ENCODE measurements around the gene EMCN.
"Not testable (repeated sequence)": the region's sequence is repeated elsewhere in the genome, so short reads cannot be mapped to it uniquely, and the experiment has no call there.

Gene EMCN, protein sequence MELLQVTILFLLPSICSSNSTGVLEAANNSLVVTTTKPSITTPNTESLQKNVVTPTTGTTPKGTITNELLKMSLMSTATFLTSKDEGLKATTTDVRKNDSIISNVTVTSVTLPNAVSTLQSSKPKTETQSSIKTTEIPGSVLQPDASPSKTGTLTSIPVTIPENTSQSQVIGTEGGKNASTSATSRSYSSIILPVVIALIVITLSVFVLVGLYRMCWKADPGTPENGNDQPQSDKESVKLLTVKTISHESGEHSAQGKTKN

DNA sequence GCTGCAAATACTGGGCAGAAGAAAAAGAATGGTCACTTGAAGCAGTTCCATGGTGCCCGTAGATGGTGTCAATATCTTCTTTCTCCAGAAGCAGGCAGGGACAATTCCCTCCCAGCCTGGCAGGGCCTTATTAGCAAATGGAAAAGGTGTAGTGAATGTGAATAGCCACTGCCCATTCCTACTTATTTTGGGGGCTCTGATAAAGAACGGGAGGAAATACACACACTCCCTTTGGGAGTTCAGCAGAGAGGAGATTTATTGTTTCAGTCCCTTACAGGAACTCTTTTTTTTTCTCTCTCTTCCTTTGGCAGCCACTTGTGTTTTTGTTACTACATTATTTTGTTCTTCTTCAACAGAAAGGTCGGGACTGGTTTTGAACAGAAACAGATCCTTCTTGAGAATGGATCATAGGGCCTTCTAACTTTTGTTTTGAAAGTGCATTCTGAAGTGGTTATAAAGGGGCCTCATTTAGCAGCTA lies at the start of gene EMCN:
Gene EMCN, minus strand, starts transcription at position 159 of the 478 bp plus-strand sequence. Its CDS starts 108 bp downstream, at position 51.
- no peak for DNase-seq

DNA sequence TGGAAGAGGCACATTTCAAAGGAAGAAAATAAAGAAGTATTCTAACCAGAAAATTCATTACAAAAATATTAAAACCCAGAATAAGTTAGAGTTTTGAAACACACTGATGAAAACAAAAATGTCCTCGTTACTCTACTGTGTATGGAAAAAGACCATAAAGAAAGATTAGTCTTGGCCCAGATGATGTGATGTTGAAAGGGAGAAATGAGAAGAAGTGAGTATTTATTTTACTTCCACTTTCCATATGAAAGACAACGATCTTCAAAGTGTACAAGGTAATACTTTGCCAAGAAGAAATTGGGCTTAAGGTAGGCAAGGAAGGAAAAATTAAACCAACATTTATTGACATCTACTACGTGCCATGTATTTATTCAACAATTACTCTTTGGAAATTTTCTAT lies 48.6 kb upstream of the EMCN start:
- no peak for DNase-seq

DNA sequence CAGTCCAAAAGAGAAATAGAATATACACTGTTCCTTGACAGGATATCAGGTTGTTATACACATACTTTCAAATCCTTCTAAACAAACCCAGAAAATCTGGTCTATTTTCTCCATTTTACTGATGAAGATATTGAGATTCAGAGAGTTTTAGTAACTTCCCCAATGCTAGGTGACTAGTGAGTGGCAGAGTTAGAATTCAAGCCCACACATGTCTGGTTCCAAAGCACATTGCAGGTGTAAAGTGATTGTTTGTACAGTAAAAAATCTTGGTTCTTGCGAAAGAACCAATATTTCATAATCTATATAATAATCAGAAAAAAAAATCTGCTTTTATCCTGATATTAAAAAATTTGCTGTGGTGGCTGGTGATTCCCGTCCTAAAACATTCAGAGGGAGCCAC lies 39.5 kb upstream of the EMCN start:
- DNase-seq, result no peak

DNA sequence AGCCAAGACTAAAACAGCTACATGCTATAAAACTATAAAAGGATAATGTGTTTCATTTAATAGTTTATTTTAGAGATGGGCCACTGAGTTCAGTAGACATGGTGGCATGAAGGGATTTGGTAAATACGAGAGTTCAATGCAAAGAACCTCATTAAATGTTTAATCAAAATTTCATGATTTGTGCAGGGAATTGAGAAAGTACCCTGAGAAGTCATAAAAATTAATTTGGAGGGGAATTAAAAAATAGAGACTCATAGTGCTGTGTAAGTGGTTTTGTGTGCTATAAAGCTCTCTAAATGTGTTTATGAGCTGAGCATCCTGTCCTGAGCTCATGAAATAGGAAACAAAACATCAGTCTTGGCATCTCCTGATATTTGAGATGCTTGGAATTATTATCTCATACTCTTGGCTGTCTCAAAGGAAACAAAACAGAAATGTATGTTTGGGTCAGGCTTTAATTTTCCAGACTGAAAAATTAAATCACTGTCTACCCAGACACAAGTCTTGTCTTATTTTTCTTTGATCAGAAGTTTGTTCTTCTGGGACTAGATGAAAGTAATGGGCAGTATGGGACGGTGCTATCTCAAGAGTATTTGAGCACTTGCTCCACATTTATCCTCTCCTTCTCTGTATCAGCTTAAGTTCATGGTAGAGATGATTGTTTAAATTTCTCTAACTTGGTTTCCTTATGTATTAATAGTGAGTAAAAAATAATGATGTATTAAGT lies 38.0 kb upstream of the EMCN start:
- DNase-seq, result no peak

DNA sequence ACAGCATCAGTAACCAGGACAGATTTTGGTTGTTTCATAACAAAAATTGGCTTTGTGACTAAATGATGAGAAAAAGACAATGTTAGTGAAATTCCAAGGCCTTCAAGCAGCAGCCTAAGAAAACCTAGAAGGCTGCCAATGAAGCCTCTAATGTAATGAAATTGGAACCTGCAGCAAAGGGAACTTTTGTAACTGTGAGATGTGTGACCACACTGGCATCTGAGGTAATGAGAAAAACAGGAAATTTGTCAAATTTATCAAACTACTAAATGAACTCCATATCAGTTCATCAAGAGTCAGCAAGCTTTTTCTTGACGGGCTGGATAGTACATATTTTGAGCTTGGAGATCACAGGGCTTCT lies 30.4 kb upstream of the EMCN start:
- DNase-seq, result no peak

DNA sequence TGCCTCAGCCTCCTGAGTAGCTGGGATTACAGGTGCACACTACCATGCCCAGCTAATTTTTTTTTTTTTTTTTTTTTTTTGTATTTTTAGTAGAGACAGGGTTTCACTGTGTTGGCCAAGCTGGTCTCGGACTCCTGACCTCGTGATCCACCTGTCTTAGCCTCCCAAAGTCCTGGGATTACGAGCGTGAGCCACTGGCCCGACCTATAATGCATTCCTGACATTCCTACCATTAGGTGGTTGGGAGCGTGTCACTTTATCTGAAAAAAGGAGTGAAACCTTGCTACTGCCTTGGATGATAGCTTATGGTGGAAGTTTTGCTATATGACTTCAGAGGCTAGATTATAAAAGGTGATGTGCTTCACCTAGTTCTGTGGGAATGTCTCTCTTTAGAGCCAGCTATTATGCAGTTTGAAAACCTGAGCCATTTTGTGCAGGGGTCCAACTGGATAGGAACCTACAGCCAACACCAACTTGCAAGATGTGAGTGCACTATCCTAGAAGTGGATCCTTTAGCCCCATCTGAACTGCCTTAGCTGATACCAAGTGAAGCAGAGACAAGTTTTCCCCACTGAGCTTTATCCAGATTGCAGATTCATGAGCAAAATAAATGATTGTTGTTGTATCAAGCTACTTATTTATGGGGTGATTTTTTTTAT lies 29.8 kb upstream of the EMCN start:
- DNase-seq, result no peak

DNA sequence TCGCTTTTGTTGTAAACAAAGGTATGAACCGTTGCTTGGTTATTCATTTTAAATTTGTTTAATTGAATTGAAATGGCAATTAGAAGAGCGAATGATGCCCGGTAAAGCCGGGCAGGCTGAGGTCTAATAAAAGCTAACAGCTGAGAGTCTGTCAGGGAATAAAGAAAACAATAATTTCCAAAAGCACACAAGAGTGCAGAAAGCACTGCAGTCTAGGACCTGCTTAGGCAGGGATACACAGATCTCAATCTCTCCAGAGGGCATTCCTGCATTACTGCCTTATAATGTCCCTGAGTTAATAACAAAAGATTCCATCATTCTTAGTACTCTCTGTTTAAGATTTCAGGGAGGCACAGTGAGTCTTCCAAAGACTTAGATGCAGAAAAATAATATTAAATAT lies 27.6 kb upstream of the EMCN start:
- no peak for DNase-seq

DNA sequence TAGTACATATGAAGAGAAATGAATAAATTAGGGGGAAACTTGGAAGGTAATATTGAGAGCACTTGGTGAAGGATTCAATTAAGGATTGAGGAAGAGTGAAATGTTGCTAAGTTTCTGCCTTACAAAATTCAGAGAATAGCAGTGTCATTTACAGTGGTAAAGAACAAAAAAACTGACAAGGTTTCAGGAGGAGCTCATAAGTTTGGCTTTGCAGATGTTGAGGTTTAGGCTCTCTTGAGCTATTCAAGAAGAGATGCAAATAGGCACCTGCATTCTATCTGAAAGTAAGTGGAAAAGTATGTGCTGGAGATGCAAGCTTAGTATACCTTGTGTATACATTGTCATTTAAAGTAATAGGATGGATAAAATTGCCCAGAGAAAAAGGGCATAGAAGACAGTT lies 22.3 kb upstream of the EMCN start:
- no peak for DNase-seq

DNA sequence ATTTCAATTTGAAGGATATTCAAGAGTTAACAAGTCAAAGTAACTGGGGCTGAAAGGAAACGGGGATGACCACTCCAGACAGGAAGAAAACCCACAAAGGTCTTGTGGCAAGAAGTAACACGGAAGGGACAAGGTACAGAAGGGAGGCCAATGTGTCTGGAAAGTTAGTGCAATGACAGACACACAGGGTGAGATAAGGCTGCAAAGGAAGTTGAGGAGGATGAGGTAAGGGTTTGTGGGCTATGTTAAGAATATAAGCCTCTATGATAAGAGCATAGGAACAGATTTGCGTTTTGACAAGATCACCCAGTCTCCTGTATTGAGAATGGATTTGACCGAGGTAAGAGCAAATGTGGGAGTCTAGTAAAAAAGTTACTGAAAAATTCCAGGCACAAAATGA lies 21.9 kb upstream of the EMCN start:
- DNase-seq, result no peak

DNA sequence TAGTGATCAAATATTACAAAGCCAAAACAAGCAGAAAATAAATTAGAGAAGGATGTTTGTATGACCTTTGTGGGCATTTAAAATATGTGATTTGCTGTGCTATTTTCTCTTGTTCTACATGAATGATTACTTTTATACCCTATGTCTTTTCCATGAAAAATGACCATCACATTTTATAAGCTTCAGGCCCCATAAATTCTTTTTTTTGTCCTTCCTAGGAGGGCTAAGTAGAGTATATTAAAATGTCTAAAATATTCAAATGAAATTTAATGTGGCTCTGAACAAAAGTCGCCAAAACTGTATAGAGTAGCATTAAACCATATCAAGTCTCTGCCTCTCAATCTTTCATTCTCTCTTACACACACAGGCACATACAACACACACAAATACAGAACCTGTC lies 15.9 kb upstream of the EMCN start:
- no peak for DNase-seq

DNA sequence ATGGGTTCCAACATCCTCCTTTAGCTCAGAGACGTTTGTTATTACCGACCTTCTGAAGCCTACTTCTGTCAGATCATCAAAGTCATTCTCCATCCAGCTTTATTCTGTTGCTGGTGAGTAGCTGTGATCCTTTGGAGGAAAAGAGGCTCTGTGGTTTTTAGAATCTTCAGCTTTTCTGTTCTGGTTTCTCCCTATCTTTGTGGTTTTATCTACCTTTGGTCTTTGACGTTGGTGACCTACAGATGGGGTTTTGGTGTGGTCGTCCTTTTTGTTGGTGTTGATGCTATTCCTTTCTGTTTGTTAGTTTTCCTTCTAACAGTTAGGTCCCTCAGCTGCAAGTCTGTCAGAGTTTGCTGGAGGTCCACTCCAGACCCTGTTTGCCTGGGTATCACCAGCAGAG lies 12.3 kb upstream of the EMCN start:
- DNase-seq, result not testable (repeated sequence)

DNA sequence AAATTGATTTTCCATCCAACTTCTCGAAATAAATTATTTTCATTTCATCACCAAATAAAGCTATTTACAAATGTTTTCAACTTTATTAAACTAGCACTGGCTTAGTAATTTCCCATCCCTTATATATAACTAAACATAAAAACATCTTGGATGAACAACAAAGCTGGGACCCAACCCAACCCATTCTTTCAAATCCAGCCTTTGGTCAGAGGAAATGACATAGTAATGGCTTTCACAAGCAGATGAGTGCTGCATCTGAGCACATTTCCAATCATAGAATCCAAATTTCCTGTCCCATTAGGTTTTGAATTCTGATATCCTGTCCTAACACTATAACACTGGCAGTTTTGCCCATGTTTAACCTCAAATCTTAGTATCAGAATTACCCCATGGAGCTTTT lies 7.9 kb upstream of the EMCN start:
- DNase-seq, result no peak

DNA sequence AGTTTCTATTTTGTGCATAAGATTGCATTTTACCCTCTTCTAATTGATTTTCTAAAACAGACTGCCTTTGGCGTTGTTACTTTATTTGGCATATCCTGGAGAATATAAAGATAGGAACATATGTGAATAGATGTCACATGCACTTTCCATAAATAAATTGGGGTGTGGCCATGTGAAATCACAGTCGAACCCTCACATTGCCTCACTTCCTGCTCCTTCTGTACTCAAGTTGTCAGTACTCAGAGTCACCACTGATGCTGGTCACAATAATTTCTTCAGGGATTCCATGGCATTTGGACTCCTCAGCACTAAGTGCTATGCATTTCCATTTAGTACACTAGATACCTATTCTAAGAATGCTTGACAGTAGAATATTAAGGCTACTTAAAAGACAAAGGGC lies 1.4 kb upstream of the EMCN start:
- DNase-seq, result no peak

DNA sequence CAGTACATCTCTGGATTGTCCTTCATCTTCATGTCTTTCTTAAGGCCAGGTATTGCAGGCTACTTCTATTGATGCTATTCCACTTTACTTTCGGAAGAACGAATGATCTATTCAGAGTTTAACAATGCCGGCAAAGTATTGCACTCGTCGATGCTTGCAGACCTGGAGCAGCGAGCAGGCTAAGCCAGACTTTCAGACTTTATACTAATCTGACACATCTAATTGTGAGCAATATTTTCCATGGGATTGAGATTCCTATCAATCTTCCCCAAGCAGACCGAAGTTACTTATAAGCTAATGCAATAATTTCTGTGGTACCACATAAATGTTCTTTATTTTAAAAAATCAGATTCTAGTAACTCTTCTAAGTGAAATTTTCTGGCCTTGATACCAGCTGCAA lies 1.6 kb downstream of the EMCN start:
- no peak for DNase-seq

DNA sequence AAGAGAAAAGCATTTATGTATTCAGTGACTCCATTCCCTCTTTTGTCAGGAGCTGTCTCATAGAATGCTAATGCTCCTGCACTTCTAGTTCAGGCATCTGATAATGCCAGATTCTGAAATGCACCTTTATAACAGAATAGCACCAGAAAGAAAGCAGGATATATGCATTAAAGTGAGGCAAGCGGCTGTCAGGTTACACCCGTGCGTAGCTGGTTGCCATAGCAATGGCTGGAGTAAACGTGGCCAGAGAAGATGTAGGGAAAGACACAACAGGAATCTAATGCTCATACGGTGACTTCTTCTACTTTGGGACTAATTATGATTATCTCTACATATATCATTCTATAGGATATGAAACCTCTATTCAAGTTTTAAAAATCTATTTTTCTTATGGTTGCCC lies 5.9 kb downstream of the EMCN start:
- DNase-seq, result no peak

DNA sequence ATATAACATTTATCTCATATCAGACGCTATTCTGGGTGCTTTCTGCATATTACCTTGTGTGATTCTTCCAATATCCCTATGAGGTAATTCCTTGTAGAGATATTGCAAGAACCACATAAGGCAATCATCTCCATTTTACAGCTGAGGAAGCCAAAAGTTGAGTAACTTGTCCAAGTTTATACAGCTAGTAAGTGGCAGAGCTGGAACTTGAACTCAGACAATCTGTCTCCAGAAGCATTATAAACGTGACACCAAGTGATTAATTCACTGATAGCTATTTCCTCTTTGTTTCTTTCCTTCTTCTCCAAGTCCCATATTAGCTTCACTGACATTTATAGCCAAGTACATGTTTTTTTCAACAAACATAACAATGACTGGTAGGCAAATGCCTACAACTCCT lies 7.3 kb downstream of the EMCN start:
- DNase-seq, result no peak

DNA sequence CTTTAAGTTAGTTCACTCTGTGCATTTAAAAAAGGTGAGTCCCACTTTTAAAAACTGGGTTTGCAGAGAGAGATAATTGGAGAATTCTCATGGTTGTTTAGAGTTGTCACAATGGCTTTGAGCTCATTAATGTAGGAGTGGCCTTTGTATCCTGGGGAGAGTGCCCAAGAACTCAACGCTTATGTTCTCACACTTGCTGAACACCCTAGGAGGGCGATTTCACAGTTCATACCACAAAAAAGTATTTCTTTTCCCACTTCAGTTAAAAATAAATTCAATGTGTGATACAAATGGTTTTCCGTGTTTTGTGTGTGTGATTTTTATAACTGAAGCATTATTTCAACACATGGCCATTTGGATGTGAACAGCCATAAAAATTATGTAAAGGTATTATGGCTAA lies 8.4 kb downstream of the EMCN start:
- DNase-seq, result no peak

DNA sequence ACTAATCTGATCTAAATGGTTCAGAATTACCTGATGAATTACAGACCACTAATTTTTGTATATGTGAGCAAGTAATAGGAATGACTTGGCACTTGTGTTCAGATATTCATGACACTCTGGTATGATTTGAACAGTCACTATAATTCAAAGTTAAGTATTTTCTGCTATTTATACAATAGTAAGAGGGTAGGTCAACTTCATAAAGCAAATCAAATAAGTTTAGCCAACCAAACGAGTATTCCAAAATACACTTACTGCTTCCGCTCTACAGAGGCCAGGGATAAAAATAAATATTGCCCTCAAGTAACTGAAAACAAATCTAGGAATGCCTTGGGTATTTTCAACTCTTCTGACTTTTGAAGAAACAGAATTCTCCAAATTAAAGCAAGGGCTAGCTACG lies 9.1 kb downstream of the EMCN start:
- no peak for DNase-seq

DNA sequence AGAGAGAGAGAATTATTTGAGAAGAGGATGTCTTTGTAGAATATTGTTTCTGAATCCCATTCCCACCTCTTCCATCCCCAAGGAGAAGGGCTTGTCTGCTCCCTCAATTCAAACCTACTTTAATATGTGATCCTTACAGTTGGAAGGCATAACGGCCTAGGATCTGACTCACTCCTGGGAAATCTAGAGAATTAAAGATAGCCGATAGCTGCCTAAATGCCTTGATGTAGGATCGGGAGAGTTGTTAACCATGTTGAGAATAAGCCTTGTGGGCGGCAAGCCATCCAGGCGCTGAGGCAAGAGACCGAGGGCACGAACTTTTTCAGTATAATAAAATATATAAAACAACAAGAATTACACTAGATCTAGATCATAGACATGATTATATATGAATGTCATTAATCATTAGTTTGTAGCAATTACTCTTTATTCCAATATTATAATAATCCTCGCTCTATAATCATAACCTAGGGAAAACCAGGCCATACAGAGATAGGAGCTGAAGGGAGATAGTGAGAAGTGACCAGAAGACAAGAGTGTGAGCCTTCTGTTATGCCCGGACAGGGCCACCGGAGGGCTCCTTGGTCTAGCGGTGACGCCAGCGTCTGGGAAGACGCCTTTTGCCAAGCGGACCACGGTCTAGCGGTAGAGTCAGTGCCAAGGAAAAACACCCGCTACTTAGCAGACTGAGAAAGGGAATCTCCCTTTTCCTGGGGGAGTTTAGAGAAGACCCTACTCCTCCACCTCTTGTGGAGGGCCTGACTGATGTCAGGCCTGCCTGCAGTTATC lies 13.5 kb downstream of the EMCN start:
- no peak for DNase-seq

DNA sequence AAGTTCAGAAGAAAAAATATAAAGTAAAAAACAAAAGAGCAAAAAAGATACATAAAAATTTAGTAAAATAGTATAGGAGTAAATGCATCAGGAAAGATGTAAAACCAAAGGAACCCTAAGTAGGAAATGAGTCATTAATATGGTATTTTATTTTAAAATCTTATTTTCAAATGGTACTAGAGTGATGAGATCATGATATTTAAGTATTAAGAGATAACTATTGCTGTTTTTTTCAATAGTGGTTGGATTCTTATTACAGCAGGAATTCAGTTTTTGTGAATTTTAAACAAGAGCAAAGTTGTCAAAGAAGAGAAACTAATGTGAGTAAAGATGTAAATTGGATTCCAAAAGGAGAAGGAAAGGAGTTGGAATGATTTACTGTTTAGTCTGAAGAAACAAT lies 20.0 kb downstream of the EMCN start:
- no peak for DNase-seq

DNA sequence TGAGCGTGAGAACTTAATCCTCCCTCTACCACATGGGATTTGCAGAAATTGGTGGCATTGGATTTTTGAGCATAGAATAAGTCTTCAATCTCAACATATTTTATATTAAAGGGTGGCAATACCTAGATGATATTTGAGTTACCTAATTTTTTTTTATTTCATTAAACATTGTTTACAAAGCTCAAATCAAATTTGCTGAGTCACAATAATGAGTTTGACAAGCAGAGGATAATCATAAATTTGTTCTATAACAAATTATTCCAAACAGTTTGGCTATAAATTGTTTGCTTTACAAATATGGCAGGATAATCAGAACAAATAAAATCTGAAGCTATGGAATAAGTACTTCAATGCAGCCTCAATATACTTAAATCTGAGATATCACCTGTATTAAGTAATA lies 22.7 kb downstream of the EMCN start:
- DNase-seq, result no peak

DNA sequence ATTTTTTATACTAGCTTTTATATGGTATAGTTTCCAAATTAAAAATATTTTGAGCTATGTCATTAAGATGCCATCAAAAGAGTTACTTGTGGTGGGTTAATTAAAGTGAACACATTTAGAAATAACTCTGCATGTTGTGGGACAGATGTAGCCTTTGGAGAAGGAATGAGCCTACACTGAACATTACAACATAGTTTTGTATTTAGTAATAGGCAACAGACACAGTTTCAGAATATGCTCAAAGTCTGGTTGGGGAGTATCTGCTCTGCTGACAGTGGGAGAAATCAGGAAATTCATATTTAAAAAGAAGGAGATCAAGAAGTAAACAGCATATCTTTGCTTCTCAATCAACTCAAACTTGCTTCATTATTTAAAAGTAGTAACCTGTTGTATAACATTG lies 23.7 kb downstream of the EMCN start:
- DNase-seq, result no peak

DNA sequence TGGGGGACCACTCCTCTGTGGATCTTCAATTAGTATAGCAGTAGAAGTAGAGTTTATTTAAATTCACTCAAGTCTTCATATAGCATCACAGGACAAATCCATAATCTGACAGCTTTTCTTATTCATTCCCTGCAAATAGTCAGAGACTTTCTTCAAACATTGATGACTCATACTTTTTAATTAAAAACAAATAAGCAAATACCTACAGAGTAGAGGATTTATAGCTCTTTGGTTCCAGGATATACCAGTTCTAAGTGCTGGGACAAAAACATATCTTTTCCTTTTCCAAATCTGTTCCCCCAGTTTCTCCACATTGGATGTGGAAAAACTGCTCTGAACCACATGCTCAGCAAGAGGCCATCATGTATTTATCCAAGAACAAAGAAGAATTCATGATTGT lies 24.1 kb downstream of the EMCN start:
- DNase-seq, result no peak

DNA sequence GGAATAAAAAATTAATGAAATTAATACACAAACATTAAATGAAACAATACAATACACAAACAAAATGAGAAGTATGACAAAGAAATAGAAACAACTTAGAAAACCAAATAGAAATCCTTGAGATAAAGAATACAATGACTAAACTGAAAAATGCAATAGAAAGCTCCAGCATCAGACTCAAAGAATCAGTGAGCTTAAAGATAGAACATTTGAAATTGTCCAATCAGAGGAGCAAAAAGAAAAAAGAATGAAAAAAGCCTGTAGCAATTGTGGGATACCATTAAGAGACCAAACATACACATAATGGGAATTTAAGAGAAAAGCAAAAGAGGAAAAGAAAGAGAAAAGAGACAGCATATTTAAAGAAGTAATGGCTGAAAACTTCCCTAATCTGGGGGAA lies 25.7 kb downstream of the EMCN start:
- no peak for DNase-seq

Measured in activated naive CD4-positive, alpha-beta T cell treated with anti-CD3 and anti-CD28 coated beads, Interleukin-2, amount 50 U/mL, for 16 hours (primary cell).